Myocyte (in vitro differentiated cells): ENCODE data around the gene GSTT2. TPM values are rescaled to one million over a fixed set of nuclear protein-coding genes. Genes with fewer than 3 reads are reported as not detected.

Experiments used
- DNase-seq: peaks from one replicate; pipeline ENCODE4 v3.0.0-alpha.2; 2012; ENCODE audit warnings: low read depth
- total RNA-seq: library from RNA; depleted of rRNA; stranded (reverse); fragments of >200 nt; gene quantifications from 2 replicates; pipeline ENCODE4 v1.2.3, GENCODE V29; 2014

GSTT2 gene
- total RNA-seq, 1 donor from 2014 or later, result not detected

DNA sequence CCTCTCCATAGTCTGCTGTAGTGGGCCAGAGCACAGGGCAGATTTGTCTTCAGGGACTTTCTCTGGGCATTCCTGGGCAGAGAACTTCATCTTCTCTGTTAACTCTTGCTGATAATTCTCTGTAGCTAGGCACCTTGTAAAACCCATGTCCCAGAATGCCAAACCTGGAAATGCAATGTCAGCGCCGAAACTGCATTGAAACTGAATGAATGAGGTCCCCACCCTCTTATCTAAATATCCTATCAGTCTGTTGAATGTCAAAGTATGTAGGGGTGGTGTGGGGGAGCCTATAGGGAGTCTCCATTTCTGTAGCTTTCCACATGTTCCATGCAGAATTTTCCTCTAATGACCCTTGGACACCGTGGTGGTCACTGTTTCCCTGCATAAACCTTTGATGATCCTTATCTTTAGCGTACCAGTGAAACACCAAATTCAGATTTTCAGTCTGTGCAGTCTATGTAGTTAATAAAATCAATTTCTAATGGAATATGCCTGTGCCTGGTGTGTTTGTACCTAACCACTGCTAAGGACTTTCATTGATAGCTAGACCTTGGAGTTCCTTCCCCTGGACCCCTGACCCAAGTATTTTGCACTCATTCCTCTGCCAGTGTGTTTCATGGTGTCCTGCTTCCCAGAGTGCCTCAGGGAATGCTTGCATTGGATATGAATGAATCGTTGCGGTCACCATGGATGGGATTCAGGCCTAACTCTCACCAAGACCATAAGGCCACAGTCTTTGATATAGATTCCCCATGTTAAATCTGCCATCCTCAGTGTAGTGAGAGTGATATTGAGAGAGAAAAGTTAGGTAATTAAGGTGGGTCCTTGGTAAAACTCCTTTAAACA is 28.7 kb downstream of the GSTT2 start:
- no peak for DNase-seq

DNA sequence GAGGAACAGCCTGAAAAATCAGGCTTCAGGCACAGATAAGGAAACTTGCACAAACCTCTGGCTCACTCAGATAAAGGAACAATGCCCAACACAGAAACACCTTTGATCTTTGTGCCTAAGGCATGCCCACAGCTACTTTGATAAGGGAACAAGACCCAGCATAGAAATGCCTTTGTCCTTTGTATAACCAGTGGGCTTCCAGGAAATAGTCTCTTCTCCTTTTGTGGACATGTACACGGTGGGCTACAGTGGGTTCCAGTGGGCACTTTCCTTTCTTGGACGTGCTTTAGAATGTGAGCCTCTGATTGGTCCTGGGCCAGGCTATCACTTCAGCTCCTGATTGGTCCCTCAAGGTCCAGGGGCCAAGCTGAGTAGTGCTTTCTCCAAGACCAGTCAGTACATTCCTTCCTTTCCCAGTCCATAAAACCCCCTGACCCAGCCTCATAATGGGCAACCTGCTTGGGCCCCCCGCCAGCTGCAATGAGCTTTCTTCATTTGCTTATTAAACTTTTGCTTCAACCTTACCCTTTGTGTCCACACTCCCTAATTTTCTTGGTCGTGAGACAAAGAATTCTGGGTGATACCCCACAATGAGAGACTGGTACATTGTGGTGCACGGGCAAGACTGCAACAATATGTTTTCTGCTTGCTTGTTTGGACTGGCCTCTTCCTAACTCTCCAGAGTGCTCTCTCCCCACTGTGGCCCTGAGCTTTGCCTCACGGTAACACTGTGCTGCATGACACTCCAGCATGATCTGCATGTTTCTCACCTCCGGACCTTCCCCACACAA is 29.5 kb downstream of the GSTT2 start:
- no peak for DNase-seq

DNA sequence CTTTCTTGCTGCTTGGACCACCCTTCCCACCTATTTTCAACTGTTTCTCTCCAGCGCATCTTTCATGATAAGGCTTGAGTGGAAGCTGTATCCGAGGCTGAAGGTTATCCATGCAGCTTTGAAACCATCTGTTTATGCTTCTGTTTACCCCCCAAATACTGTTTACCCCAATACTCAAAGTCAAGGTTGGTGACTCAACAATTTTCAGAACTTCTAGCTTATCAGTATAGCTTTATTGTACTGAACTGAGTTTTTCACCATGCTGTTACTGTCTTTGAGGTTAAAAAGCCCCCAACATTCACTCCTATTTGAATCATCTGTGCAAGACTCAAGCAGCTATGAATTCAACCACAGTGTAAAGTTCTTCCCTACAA is 30.1 kb downstream of the GSTT2 start:
- DNase-seq, result no peak

DNA sequence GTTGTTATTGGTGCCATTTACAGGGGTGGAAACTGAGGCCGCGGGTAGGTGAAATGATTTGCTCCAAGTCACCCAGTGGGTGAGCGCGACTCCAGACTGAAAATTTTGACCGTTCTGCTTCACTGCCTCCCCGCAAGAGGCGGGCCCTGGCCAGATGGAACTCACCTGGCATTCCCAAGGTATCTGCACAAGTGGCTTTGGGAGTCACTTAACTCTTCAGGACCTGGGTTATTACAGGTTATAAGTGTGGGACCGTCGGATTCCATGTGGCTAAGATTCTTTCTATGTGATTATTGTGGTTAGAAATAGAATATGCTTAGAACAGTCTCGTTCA is 31.8 kb downstream of the GSTT2 start:
- DNase-seq, result no peak

DNA sequence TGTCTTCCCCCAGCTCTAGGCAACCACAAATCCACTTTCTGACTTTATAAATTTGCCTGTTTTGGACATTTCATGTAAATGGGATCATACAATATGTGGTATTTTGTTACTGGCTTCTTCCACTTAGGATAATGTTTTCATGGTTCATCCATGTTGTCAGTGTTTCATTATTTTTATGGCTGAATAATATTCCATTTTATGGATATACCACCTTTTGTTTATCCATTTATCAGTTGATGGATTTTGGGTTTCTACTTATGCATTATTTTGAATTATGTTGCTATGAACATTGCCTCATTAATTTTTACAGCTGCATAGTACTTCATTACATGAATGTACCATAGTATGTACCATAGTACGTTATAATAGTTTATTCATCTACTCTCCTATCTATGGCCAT is 36.2 kb downstream of the GSTT2 start:
- DNase-seq, result no peak

DNA sequence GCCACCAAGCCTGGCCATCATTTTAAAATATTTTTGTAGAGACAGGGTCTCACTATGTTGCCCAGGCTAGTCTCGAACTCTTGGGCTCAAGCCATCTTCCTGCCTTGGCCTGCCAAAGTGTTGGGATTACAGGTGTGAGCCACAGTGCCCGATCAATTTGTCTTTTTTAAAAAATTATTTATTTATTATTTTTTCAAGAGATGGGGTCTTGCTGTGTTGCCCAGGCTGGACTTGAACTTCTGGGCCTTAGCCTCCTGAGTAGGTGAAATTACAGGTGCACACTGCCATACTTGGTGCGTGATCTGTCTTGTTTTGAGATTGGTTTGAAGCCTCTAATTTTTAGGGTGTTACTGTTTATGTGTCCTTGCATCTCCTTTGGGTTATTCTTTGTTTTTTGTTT is 41.4 kb downstream of the GSTT2 start:
- no peak for DNase-seq

DNA sequence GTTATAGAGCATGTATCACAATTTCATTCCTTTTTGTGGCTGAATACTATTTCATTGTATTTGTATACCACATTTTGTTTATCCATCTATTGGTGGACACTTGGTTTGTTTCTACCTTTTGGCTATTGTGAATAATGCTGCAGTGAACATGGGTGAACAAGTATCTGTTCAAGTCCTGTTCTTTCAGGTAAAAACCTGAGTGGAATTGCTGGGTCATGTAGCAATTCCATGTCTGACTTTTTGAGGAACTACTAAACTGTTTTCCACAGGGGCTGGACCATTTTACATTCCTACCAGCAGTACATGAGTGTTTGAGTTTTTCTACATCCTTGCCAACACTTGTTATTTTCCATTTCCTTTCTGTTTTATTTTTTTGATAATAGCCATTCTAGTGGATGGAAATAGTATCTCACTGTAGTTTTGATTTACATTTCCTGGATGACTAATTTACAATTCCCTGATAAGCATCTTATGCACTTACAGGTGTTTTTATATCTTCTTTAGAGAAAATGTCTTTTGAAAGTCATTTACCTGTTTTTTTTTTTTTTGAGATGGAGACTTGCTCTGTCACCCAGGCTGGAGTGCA is 43.4 kb downstream of the GSTT2 start:
- no peak for DNase-seq

- DNase-seq, result no peak
Observed at GRCh38 chr22:24024354-24024753, 44.4 kb downstream of the GSTT2 start.

DNA sequence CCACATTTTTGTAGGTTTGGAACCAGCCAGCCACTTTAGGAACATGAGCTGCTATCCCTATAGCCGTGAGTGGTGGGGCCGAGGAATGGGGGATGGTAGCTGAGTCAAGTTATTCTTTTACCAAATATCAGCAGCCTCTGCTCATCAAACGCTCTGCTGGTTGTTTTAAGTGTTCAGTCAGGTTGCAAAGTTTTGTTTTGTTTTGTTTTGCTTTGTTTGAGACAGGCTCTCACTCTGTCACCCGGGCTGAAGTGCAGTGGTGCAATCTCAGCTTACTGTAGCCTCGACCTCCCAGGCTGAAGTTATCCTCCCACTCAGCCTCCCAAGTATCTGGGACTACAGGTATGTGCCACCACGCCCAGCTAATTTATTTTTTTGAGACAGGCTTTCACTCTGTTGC is 45.5 kb downstream of the GSTT2 start:
- DNase-seq, result no peak

DNA sequence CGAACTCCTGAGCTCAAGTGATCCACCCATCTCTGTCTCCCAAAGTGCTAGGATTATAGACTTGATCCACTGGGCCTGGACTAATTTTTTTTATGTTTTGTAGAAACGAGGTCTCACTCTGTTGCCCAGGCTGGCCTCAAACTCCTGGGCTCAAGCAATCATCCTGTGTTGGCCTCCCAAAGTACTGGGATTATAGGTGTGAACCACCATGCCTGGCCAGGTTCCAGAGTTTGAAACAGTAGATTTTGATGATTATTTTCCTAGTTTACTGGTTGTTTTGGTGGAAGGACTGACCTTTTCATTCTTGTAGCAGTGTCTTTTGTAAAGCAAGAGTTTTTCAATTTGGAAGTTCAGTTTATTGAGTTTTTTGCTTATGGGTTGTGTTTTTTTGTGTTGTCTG is 46.1 kb downstream of the GSTT2 start:
- no peak for DNase-seq

GRCh38 chr22:24026733-24027132 is 46.8 kb downstream of the GSTT2 start:
- DNase-seq, result no peak

DNA sequence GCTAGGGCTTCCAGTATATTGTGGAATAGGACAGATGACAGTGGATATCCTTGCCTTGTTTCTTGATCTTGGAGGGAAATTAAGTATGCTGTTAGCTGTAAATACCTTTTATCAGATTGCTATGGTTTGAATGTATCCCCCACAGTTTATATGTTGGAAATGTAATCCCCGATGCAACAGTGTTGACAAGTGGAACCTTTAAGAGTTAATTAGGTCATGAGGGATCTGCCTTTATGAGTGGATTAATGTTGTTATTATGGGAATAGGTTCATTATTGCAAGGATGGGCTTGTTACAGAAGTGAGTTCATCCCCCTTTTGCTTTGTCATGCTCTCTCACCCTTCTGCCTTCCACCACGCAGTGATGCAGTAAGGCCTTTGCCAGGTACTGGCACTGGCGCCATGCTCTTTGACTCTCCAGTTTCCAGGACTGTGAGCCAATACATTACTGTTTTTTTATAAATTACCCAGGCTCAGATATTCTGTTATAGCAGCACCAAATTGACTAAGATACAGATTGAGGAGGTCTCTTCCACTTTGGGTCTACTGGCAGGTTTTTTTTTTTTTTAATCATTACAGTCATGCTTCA is 47.5 kb downstream of the GSTT2 start:
- DNase-seq, result no peak

GRCh38 chr22:24027991-24028390 is 48.1 kb downstream of the GSTT2 start:
- DNase-seq, result no peak

GRCh38 chr22:24028533-24028932 is 48.6 kb downstream of the GSTT2 start:
- no peak for DNase-seq

DNA sequence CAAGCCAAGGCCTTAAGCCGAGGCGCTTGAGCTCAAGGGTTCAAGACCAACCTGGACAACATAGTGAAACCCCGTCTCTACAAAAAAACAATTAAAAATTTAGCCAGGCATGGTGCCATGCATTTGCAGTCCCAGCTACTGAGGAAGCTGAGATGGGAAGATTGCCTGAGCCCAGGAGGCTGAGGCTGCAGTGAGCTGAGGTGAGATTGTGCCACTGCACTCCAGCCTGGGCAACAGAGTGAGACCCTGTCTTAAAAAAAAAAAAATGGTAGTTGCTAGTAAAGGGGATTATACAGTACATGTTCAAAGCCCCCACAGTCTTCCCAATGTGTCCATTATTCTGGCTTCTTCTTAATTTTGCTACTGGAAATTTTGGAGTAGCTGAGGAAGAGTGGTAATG is 49.4 kb downstream of the GSTT2 start:
- DNase-seq, result no peak

GRCh38 chr22:24030186-24030702 is 50.3 kb downstream of the GSTT2 start:
- DNase-seq, result no peak

Other genes starting within 250 kb of the GSTT2 start
- gene ZNF70, start 229.0 kb upstream of the GSTT2 start, total RNA-seq, result 3.0 and 3.2 TPM in 2 replicates
- gene VPREB3, start 225.7 kb upstream of the GSTT2 start, total RNA-seq, result 0.51 TPM in 1 of 2 replicates, not detected in the other
- 1.2 TPM in 1 of 2 replicates, not detected in the other for gene C22orf15, start 217.1 kb upstream of the GSTT2 start, total RNA-seq
- gene CHCHD10, start 212.2 kb upstream of the GSTT2 start, total RNA-seq, result 2.7 and 19.8 TPM in 2 replicates
- gene MMP11, start 207.3 kb upstream of the GSTT2 start, total RNA-seq, result 51.5 and 67.7 TPM in 2 replicates
- 58.8 and 62.9 TPM in 2 replicates for gene SMARCB1, start 193.2 kb upstream of the GSTT2 start, total RNA-seq
- 1.5 and 4.6 TPM in 2 replicates for gene DERL3, start 141.1 kb upstream of the GSTT2 start, total RNA-seq
- gene SLC2A11, start 122.3 kb upstream of the GSTT2 start, total RNA-seq, result 13.2 and 18.9 TPM in 2 replicates
- gene MIF, start 85.8 kb upstream of the GSTT2 start, total RNA-seq, result 374 and 603 TPM in 2 replicates
- gene GSTT2B, start 18.9 kb upstream of the GSTT2 start, total RNA-seq, result 3.3 and 4.9 TPM in 2 replicates
- not detected in 2 replicates for gene DDTL, start 13.2 kb upstream of the GSTT2 start, total RNA-seq
- 99.2 and 112 TPM in 2 replicates for gene DDT, start 5.7 kb upstream of the GSTT2 start, total RNA-seq
- not detected in 2 replicates for gene GSTT4, start 25.3 kb downstream of the GSTT2 start, total RNA-seq
- gene CABIN1, start 31.2 kb downstream of the GSTT2 start, total RNA-seq, result 25.7 and 28.0 TPM in 2 replicates
- 0.10 and 0.13 TPM in 2 replicates for gene SUSD2, start 201.4 kb downstream of the GSTT2 start, total RNA-seq